Astrocyte (in vitro differentiated cells and primary cell): ENCODE measurements around the gene FBXL19.

Experiments
- CTCF ChIP-seq: IDR thresholded peaks from 2 replicates; pipeline ENCODE4 v1.5.1; 2011; ENCODE audit warnings: low read depth, mild to moderate bottlenecking, inconsistent platforms, low read length, moderate library complexity; ENCODE audit not compliant: insufficient read depth
- EZH2 ChIP-seq: IDR thresholded peaks from 2 replicates; pipeline ENCODE4 v1.6.1; 2012; ENCODE audit warnings: mild to moderate bottlenecking, low read length, inconsistent platforms; ENCODE audit not compliant: insufficient read depth

- no peak for TF ChIP-seq CTCF
- no peak for TF ChIP-seq EZH2
These were observed 74.6 kb downstream of the FBXL19 start for GRCh38 chr16:30997725-30998711.
